ENCODE data around the gene GAN. TPM values are rescaled to one million over a fixed set of nuclear protein-coding genes. Genes with fewer than 3 reads are reported as not detected.
A peak's percentile ranks its signal among the peaks of the same experiment; 100 is the strongest.

The GAN gene
- total RNA-seq, 1 experiment from 2014 or later: 5.5 TPM

GRCh38 chr16:81424771-81425170, 110.0 kb downstream of the GAN start:
- DNase-seq (ENCODE audit: low read depth): peak; percentile 71

GRCh38 chr16:81427219-81427618, 112.5 kb downstream of the GAN start:
- DNase-seq (ENCODE audit: low read depth): no peak

DNA sequence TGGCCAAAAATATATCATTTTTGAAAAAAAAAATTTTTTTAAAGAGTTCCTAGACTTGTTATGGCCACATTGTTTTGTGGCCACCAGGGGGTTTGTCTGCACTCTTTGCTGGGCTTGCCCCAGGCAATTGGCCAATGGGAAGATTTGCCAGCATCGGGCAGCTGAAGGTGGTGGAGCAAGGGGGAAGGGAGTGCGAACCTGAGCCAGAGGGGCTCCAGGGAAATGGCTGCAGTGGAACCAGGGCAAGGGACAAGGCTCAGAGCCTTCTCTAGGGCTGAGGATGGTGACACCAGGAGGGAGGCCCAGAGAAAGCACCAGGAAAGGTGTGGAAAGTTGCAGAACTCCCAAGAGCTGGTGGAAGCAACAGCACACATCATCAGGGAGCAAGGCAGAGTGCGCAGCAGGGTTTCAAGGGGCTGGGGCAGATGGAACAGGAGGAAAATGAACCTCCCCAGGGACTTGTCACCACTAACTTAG, 114.3 kb downstream of the GAN start:
- no peak for DNase-seq (ENCODE audit: low read depth)

GRCh38 chr16:81431554-81432353, 117.0 kb downstream of the GAN start:
- DNase-seq (ENCODE audit: low read depth): no peak

GRCh38 chr16:81432937-81433557, 118.3 kb downstream of the GAN start:
- no peak for DNase-seq (ENCODE audit: low read depth)

DNA sequence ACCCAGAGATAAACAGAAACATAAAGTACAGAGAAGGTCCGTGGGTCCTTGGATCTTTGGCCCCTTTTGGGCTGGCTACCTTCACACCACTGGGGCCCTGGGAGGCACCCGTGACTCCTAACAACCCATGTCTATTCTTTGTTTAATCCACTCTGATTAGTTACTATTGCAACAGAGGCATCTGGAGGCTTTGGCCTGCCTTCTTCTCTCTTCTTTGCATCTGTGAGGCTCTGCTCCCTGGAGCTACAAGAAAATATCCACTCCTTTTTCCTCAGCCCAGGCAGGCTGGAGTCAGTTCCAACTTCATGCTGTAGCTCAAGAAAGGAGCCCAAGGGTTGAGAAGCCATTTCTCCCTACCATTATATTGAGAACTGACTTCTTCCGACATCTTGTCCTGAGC, 120.3 kb downstream of the GAN start:
- DNase-seq (ENCODE audit: low read depth): no peak

DNA sequence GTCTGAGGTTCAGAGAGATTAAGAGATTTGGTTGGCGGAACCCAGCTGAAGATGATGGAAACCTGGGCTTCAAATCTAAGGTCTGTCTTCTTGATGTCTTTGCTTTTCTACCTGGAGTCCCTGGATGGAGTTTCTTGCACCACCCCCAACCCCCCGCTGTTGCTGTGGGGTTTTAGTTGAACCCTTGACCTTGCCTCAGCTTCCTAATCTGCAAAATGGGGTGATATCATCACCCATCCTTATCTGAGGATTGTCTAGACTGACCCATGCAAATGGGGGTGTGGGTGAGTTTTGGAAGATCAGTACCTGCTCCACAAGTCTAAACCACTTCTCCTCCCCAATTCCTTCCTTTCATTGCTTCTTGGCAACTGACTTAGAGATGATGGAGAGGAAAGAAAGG, 120.8 kb downstream of the GAN start:
- DNase-seq (ENCODE audit: low read depth): no peak

DNA sequence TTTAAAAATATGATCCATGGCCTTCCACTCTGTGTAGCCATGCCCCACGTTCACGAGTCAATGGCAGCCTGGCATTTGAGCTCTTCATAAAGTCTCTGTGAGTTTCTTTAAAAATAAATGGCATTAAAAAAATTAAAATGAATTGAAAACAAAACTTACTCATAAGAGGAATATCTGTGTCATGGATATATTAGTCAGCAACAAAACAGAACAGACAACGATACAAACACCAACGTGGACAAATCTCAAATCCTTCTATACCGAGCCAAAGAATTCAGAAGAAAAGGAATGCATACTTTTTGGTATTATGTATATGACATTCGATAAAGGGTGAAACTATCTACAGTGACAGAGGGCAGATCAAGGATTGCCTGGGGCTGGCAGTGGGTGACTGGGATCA, 121.6 kb downstream of the GAN start:
- no peak for DNase-seq (ENCODE audit: low read depth)

DNA sequence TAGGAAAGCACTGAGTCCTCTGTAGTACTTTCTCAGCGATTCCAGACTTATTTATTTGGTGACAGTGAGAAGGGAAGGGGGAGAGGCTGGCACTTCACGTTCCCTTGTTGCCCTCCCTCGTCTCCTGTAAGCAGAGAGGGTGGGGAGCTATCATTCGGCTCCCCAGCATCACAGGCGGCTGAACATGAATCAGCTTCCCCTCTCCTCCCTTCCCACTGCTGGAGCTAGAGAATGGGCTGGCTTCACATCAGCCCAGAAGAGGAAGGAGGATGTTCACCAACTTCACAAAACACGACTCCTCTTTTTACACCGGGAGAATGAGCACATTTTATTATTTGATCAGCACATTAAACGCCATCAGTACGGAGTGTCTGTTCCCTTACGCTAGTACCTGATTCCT, 123.1 kb downstream of the GAN start:
- peak; percentile 48 for DNase-seq (ENCODE audit: low read depth)

Other genes with a start within 250 kb of the GAN start
- not detected in 2 replicates for gene C16orf46, start 237.7 kb upstream of the GAN start, total RNA-seq (2014; rRNA removed; shearing (Covaris generic))
- 33.0 and 47.4 TPM in 2 replicates for gene GCSH, start 218.6 kb upstream of the GAN start, total RNA-seq (2014; rRNA removed; shearing (Covaris generic))
- not detected in 2 replicates for gene BCO1, start 76.3 kb upstream of the GAN start, total RNA-seq (2014; rRNA removed; shearing (Covaris generic))
- 4.7 and 9.5 TPM in 2 replicates for gene CMIP, start 129.8 kb downstream of the GAN start, total RNA-seq (2014; rRNA removed; shearing (Covaris generic))